Endothelial cell (in vitro differentiated cells): ENCODE measurements around the gene ATP6V0B. TPM values are rescaled to one million over a fixed set of nuclear protein-coding genes. Genes with fewer than 3 reads are reported as not detected.

Experiments
- DNase-seq: peaks from one replicate; pipeline ENCODE4 v3.0.0; 2021; ENCODE audit warnings: low spot score
- H3K27ac Mint-ChIP-seq: one replicate; pipeline ENCODE4 v1.8.0; 2021; ENCODE audit warnings: mixed read lengths, inconsistent platforms; ENCODE audit not compliant: unreplicated experiment
- H3K27me3 Mint-ChIP-seq: one replicate; pipeline ENCODE4 v1.8.0; 2021; ENCODE audit warnings: mild to moderate bottlenecking, moderate library complexity, mixed read lengths, inconsistent platforms; ENCODE audit not compliant: unreplicated experiment
- H3K36me3 Mint-ChIP-seq: one replicate; pipeline ENCODE4 v1.8.0; 2021; ENCODE audit warnings: mild to moderate bottlenecking, low read depth, mixed read lengths, inconsistent platforms; ENCODE audit not compliant: unreplicated experiment
- H3K4me1 Mint-ChIP-seq: one replicate; pipeline ENCODE4 v1.8.0; 2021; ENCODE audit warnings: mild to moderate bottlenecking, mixed read lengths, inconsistent platforms; ENCODE audit not compliant: unreplicated experiment
- H3K4me3 Mint-ChIP-seq: one replicate; pipeline ENCODE4 v1.8.0; 2021; ENCODE audit warnings: mild to moderate bottlenecking, mixed read lengths, inconsistent platforms; ENCODE audit not compliant: unreplicated experiment
- H3K9me3 Mint-ChIP-seq: one replicate; pipeline ENCODE4 v1.8.0; 2021; ENCODE audit warnings: mixed read lengths, inconsistent platforms; ENCODE audit not compliant: unreplicated experiment
- total RNA-seq: library from RNA; stranded (reverse); fragmentation: NEBNext Ultra II Directional; extraction: Animal tissue kit (Norgen Biotek cat#: 25700); gene quantifications from one replicate; pipeline ENCODE4 v1.2.1, GENCODE V29; 2021; ENCODE audit not compliant: unreplicated experiment
- TF ChIP-seq, protein P1 (sequence below): fragments of 200-600 bp; sonication (generic); IDR thresholded peaks from one replicate; pipeline ENCODE4 v1.5.0; 2021; ENCODE audit warnings: antibody characterized with exemption; ENCODE audit not compliant: unreplicated experiment

Gene ATP6V0B
- total RNA-seq, 1 donor from 2014 or later, result 94.5 TPM

DNA sequence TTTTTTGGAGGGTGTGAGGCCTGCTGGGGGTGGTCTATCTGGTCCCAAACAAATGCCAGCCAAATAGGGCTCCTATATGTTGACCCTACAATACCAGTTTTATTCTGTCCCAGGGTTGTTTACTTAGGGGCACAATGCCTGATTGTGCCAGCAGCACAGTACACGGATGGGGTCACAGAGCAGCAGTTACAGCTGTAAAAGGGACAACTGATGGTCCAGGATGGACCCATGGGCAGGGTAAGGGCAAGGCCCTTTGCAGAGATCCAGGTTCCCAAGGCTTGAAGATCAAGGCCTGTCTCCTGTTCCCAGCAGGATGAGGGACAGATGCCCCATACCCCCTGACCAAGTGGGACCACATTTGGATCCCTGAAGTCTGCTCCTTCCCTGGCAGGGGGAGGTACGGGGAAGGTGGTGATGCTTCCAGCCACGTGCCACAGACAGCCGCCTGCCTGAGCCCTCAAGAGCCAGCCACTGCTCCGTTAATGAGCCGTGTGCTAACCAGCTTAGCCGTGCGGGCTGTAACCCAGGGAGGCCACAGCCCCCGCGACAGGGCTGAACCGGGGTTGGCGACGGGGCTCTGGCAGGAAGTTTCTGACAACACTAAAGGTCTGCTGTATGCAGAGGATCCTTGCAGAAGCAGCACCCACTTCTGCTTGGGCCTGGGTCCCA lies 38.3 kb downstream of the ATP6V0B start:
- Mint-ChIP-seq H3K27ac (no peak overlapping the region), H3K27me3 (peaks cover 5% of the 10 kb centered on the region), H3K36me3 (no peaks in the 10 kb centered on the region), H3K4me1 (no peaks in the 10 kb centered on the region), H3K4me3 (no peak overlapping the region), H3K9me3 (no peaks in the 10 kb centered on the region)
- TF ChIP-seq, protein P1, sequence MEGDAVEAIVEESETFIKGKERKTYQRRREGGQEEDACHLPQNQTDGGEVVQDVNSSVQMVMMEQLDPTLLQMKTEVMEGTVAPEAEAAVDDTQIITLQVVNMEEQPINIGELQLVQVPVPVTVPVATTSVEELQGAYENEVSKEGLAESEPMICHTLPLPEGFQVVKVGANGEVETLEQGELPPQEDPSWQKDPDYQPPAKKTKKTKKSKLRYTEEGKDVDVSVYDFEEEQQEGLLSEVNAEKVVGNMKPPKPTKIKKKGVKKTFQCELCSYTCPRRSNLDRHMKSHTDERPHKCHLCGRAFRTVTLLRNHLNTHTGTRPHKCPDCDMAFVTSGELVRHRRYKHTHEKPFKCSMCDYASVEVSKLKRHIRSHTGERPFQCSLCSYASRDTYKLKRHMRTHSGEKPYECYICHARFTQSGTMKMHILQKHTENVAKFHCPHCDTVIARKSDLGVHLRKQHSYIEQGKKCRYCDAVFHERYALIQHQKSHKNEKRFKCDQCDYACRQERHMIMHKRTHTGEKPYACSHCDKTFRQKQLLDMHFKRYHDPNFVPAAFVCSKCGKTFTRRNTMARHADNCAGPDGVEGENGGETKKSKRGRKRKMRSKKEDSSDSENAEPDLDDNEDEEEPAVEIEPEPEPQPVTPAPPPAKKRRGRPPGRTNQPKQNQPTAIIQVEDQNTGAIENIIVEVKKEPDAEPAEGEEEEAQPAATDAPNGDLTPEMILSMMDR, result no peak
- DNase-seq, result no peak

DNA sequence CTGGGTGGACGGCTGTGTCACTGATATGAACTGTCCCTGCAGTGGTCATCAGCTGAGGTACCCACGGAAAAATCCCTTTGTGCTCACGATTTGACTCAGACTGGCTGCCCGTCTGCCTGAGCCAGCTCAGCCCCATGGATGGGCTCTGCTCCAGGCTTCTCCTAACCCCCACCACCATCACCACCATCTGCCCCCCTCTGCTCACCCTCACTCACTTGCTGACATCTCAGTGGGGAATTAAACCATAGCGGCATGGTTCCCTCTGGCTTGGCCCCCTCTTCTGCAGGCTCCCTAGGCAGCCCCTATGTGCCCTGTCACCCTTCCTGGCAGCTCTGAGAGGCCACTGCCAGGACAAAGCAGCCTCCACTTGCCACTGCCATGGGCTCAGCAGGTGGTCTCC lies 39.2 kb downstream of the ATP6V0B start:
- DNase-seq, result no peak
- Mint-ChIP-seq H3K27ac (no peak overlapping the region), H3K4me3 (no peak overlapping the region), H3K9me3 (no peaks in the 10 kb centered on the region), H3K27me3 (peaks cover 5% of the 10 kb centered on the region), H3K36me3 (no peaks in the 10 kb centered on the region), H3K4me1 (no peaks in the 10 kb centered on the region)
- TF ChIP-seq, protein P1, result no peak

DNA sequence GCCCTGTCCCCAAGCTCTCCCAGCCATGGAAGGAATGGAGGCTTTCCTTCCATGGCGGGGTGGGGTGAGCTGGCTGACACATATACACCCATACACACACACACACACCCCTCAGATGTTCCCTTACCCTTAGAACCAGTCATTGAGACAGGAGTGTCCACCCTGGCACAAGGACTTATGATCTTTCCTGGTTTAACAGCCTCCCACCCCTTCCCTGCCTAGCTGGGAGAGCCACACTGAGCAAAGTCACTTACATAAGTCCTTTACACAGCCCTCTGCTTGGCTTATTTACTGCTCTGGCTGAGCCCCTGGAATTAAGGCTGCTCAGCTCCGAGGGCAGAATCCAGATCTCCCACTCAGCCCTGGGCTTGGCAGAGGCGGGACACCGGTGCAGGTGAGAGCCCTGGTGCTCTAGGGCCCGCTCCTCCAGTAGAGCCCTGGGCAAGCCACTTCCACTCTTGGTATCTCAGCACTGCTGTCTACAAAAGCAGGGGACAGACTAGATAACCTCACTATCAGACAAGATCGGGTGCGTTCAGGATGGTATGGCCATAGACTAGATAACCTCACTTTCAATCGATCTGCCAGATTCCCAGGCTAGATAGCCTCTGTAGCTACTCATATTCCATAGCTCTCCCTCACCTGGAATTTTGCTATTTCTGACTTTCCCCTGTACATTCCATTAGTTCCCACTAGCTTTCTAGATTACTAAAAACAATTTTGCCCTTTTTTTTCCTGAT lies 39.8 kb downstream of the ATP6V0B start:
- H3K4me3 Mint-ChIP-seq, result no peak overlapping the region
- H3K4me1 Mint-ChIP-seq, result no peaks in the 10 kb centered on the region
- no peaks in the 10 kb centered on the region for H3K36me3 Mint-ChIP-seq
- H3K27ac Mint-ChIP-seq, result no peak overlapping the region
- DNase-seq, result no peak
- TF ChIP-seq, protein P1, result no peak
- peaks cover 5% of the 10 kb centered on the region for H3K27me3 Mint-ChIP-seq
- no peaks in the 10 kb centered on the region for H3K9me3 Mint-ChIP-seq

DNA sequence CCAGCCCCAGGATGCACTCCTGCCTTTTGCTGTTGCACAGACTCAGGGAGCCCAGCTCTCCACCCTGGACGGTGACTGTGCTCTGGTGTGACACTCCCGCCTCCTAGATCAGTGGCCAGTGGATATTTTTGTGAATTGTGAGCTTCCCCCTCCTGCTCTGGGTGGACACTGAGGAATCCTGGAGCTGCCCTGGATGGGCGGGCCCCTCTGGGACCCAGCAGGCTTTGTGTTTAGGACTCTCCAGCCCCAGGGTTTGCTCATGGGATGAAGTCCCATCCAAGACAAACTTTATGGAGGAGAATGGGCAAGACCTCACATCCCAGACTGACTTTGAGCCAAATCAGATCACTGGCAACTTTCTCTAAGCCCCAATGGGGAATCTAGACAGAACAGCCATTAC lies 40.4 kb downstream of the ATP6V0B start:
- DNase-seq, result no peak
- Mint-ChIP-seq H3K9me3 (no peaks in the 10 kb centered on the region), H3K27ac (no peak overlapping the region), H3K4me3 (no peak overlapping the region), H3K4me1 (peaks cover 4% of the 10 kb centered on the region), H3K27me3 (peaks cover 5% of the 10 kb centered on the region), H3K36me3 (no peaks in the 10 kb centered on the region)
- TF ChIP-seq, protein P1, result no peak
